Measurements from ENCODE around the gene RALGPS1.

The RALGPS1 gene

DNA sequence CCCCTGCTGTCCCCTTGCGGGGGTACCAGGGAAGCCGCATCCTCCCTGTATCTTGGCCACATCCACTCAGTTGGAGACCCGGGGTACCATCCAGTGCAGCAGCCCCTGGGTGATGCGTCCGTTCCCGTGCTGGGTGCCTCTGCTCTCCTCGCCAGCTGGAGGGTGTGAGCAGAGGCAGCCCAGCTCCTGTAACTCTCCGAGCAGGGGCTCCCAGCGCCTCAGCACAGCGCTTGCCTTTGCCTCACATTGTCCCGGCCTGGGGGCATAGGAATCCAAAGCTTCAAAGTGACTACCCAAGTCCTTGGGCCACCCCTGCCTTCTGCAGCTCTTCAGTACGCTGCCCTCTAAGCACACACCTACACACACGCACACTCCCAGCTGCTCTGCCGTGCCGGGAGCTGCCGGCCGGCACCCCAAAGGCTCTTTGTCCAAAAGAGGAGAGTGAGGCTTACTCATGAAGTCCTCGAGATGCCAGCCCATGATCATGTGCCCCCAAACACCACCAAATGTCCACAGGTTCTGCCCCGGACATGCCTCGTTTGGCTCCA, 207.1 kb downstream of the RALGPS1 start:
- no peak for DNase-seq (ENCODE audit: low read depth)

DNA sequence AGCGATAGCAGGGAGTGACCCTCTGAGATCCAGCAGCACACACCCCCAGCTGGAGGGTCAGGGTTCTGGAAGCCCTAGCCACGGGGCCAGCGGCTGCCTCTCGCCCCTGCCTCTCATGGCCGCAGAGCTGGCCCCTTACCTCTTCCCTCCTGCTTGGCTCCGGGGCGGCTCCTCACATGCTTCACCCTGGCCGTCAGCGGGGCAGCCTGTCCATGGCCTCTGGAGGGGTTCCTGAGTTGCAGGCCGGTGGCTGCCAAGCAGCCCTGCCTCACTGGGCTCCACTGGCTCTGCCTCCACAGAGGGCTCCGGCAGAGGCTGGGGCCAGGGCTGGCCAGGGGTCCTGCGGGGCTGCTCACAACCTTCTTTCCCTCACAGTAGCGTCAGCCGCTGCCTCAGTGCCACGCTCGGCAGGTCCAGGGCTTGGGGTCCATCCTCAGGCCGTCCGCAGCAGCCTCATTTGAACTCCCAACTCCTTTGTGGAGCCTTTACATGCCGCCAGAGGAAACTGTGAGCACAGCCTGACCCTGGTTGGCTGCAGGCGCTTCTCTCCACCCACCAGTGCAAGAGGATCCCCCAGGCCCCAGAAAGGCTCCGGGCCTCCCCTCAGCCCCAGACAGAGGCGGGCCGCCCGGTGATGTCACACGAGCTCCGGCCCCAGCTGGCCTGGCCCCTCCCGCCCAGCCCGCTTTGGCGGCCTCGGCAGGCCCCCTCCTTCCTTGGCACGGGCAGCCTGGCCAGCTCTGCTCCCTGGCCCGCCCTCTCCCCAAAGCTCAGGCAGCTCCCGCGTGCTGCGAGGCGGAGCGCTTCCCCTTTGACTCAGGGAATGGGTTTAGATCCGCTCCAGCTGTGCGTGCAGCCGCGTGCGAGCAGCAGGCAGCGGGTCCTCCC, 207.8 kb downstream of the RALGPS1 start, which contains the start of gene ANGPTL2:
ANGPTL2 (minus strand) TSS at position 460 of the 888 bp plus-strand sequence. CDS start 13,904 bp downstream, outside the sequence.
- no peak for DNase-seq (ENCODE audit: low read depth)

DNA sequence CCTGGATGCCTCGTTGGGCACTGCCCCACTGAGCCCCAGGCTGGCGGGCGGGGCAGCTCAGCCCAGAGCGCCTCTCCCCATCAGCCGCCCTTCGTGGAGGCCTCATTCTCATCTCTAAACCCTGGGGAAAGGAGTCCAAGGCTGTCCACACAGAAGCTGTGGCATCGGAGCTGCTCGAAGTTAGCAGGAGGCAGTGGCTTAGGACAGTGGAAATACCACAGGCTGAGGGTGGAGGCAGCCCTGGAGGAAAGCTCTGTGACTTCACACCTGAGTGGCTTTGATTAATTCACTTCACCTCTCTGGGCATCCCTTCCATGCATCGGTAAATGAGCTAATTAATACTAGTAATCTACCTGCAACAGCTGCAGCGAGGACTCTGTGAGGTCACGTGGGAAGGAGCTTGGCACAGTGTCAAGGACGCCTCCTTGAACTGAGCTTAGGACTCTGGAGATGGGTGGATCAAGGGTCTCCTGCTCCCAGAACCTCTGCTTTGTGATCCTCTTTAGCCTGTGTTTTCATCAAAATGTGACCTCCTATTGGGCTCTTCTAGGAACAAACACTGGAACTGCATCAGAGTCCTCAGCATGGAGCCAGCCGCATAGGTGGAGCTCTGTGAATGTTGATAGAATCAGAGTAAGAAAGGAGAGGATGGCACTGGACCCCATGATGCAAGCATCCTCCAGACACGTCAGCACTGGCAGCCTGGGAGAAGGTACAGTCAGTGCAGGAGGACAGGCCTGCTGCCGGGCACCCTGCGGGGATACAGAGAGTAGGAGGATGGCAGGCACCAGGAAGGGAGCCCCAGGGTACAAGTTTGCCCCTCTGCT, 208.7 kb downstream of the RALGPS1 start:
- no peak for DNase-seq (ENCODE audit: low read depth)

DNA sequence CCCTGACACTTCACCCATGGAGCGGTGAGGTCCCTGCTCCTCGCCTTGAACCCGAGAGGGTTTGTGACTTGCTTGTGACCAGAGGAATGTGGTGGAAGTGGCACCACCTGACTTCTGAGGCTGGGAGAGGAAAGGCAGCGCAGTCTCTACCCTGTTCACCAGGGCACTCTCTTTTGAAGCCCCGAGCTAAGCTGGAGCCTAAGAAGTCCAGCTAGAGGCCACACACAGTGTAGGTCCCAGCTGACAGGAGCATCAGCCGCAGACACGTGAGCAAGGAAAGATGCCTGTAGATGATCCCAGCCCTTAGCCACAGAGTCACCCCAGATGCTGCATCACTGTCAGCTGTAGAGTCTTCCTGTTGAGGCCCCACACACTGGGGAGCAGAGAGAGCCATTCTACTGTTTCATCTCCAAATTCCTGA, 209.5 kb downstream of the RALGPS1 start:
- DNase-seq (ENCODE audit: low read depth): no peak

DNA sequence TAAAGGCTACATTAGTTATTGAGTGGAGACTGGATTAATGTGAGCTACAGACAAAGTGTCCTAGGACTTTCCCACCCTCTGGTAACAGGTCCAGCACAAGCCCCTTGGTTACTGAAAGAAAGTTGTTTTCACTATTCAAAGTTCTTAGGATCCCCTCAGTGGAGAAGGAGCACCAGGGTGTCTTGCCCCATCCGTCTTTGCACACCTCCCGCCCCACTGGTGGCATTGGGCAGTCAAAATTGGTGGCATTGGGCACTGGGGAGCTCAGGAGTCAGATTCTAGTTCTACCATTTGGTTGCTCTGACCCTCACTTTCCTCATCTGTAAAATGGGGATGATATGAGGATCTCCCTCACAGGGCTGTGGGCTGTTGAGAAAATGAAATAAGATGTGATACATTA, 210.2 kb downstream of the RALGPS1 start:
- DNase-seq (ENCODE audit: low read depth): no peak

DNA sequence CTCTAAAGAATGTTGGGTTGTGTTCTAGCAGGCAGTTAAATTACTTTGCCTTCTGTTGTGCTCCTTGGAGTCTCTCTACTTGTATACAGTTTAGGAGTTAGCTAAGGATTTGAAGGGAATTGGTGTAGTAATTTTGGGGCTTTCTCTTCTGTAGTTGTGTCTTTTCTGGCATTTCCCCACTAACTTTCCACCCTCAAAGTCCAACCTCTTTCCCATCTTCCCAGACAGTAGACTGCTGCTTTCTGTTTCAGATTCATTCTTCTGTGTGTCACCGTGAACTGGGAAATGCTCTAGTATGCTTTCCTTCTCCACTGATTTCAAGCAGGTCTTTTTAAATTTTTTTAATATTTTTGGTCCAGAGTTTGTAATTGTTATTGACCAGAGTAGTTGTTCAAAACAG, 212.4 kb downstream of the RALGPS1 start:
- DNase-seq (ENCODE audit: low read depth): no peak

DNA sequence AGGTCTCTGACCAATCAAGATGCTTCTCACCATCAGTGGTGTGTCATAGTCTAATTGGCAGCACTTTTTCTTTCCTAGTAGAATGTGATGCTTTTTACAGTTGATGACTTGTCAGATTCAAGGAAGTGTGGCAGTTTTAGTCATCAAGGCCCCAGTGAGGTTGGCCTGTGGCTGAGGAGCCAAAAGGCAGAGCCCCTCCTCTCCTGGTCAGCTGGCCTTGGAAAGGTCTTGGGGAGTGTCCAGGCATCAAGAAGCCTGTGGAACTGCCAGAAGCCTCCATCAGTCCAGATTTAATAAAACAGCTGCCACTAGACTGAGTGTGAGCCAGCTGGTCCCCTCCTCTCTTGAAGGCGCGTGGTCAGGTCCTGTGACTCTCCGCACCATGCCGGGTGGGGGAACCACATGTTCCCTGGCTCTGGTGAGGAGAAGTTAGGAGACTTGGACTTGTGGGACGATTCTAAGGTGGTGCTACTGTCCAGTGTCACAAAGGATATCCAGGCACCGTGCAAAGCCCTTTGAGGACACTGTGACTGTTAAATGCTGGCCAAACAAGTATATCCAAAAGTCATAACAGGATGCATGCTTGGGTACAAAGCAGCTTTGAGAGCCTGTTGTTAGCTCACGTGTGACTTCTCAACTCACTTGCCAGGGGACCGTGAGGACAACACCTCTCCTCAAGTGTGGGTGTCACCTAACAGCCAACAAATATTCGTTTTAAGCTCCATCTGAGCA, 213.9 kb downstream of the RALGPS1 start:
- no peak for DNase-seq (ENCODE audit: low read depth)

DNA sequence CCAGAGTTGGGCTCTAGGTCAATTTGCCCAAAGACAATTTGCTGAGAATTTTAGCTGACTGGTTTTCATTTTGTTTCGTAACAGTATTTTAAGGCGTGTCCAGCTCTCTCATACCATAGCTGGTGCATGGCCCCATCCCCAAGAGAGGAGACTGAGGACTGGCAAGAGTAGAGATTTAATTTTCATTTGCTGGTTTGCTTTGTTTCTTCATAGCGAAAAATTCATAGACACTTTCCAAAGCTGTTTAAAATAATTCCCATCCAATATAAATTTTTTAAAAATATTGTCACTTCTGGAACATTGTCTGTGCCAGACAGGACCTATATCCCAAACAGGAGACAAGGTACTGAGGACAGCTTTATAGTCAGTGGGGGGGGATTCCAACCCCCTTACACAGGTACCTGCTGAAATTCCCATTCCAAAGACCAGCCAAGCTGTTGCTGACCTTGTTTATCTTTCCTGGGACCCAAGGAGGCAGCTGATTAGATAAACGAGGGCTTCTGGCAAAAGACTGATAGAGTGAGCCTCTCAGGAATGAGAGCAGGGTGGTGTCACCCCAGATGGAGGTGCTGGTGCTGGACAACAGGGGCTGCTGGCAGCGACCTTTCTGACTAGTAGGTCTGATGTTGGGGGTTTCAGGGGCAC, 214.6 kb downstream of the RALGPS1 start:
- DNase-seq (ENCODE audit: low read depth): no peak

DNA sequence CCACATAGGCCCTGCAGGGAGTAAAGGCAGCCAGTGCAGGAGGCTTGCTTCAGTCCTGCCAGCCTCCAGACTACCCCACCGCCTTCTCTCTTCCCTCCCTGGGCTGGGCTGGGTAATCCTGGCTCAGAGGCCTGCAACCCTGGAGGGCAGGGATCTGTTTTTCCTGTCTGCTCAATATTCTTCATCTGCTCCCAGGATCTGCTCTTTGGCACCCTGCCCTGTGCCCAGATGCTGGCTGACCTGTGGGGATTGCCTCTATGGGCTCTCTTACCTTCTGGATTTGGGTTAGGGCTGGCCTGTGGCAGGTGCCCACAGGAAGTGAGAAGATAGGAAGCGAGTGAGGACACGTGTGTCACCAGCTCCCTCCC, 215.1 kb downstream of the RALGPS1 start:
- DNase-seq (ENCODE audit: low read depth): no peak

DNA sequence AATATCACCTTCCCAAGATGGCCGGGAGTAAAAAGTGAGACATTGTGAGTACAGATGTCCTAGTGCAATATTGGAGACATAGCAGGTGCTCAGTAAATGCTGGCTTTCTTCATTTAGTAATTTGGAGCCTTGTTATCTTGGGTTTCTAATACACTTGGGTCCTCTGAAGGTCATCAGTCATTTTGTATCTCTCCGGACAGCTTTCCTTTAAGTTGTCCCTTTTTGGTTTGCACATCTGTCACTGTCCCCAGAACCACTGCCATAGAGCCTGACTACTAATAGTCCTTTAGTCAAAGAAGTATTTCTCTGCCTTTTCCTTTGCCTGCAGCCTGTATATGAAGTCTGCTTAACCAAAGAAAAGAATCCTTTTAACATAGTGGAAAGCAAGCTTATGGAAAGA, 215.7 kb downstream of the RALGPS1 start:
- DNase-seq (ENCODE audit: low read depth): no peak

DNA sequence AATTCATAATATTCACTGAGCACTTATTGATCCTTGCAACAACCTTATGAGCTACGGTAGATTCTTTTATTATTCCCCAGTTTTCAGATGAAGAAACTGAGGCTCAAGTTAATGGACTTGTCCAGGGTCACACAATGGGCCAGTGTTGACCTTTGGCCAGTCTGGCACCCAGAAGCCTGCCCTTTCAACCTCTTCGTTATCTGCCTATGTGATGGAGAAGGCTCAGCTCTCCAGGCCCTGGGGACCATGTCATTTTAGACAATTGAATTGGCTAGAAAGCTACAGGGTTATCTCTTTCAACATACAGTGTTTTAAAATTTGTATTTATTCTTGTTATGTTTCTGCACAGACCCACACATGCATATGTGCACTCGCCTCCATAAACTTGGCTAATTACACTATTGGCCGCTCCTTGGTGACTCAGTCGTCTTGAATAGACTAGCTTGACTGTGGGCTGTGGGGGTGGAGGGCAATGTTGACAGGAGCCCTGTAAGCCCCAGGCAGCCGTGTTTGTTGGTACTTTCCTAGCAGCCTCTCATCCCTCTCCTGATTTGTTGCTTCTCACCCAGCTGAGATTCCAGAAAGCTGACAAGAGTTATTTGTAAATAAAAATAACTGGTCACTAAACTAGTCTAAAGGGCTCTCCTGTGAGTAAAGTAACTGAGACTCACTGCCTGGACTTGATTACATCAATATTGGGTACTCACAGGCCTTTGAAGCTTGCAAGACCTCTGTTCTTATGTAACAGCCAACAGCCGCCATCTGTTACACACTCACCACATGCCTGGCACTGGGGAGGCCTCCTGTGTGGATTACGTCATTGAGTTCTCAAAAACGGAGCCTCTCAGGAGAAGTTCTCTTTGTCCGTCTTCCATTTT, 216.3 kb downstream of the RALGPS1 start:
- DNase-seq (ENCODE audit: low read depth): no peak

DNA sequence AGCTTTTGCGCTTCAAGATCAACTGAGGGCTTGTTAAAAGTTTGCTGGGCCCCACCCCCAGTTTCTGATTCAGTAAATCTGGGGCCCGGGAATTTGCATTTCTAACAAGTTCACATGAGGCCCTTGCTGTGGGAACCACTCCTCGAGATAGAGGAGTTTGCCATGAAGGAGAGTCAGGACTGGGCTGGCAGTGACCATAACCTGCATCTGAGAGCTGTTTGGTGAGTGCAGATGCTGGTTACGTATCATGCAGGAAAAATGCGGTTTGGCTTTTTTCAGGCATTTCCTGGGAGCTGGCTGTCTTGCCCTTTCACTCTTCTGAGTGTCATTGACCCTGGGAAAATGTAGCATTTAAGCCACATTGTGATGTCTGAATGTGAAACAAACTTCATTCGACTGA, 217.3 kb downstream of the RALGPS1 start:
- no peak for DNase-seq (ENCODE audit: low read depth)

DNA sequence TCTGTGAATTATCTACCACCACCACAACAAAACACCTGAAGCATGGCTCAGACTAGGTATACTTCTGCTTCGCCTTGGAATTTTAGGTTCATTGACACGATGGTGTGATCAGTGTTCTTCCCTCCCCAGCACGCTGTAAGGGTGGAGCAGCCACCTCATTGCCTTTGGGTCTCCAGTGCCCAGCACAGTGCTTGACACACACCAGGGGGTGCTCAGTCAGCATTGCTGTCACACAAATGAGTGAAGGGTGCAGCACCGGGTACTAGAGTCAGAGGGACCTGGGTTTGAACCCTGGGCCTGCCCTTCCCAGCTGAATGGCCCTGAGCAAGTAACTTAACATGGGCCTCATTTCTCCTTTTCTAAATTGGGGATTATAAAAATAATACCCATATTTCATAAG, 217.8 kb downstream of the RALGPS1 start:
- DNase-seq (ENCODE audit: low read depth): no peak

DNA sequence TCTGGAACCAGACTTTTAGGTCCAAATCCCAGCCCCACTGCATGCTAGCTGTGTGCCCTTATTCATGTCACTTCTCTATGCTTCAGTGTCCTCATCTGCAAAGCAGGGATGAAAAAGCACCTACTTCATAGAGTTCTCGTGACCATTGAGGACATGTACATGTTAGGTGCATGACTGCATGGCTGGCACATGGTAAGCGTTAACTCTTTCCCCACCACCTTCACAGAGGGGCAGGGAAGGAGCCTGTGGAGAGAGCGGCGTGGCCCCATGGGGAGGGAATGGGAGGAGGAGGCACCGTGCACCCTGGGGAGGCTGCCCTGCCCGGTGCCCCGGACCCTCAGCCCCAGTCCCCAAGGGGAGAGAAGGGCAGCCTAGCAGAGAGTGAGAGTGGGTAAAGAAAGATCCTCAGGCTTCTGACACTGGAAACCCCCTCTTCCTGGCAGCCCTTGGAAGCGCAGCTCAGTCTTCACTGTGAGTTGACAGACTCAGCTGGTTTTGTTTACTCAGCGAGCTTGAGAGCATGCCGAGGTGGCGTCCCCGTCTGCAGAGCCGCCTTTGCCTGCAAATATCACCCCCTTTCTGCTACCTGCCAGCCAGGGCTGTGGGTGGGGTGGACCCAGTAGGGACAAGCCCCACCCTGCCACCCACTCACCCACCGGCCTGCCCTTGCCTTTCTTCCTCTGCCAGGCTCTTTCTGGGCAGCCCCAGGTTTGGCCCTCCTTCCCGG, 218.5 kb downstream of the RALGPS1 start:
- no peak for DNase-seq (ENCODE audit: low read depth)

DNA sequence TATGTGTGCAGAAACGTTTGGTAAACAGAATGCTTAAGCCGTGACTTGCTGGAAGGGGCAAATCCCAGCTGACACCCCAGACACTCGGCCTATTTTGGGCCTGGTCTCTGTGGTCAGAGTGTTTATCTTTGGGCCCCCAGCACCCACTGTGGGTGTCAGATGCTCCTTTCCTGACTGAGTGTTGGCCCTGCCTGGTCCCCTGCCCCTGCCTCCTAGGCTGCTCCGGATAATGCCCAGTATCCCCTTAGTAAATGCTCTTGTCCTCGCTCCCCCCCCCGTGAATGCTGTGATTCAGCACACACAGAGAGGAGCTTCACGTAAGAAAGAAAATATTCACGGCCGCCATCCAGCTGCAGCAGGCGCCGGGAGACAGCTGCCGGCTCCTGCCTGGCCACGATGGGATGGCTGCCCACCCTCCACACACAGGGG, 219.2 kb downstream of the RALGPS1 start:
- no peak for DNase-seq (ENCODE audit: low read depth)

DNA sequence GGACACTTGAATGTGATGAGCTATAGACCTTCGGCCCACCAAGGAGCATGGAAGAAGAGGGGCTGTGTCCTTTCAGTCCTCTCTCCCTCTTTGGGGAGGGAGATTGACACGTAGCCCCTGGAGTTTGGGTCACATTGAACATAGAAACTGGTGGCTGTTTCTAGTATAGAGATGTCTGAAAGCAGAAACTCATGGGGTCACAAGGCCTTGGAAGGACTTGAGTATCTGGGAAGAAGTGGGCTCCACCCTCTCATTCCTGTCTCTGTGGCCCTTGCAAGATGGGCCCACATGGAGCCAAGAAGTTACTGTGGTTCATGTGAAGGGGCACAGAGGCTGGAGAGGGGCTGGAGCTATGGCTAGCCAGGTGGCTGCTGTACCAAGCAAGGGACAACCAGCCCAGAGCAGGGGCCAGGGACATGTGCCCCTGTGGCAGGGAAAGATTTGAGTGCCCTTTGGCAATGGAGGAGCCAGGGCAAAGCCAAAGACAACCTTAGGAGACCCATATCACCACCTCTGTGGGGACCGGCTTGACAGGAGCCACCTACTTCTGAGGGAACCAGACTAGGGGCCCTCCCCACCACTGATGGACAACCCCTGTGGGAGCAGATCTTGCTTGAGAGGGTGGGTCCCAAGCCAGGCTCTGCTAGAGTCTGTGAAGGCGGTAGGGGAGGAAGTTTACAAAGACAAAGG, 220.6 kb downstream of the RALGPS1 start:
- DNase-seq (ENCODE audit: low read depth): no peak

DNA sequence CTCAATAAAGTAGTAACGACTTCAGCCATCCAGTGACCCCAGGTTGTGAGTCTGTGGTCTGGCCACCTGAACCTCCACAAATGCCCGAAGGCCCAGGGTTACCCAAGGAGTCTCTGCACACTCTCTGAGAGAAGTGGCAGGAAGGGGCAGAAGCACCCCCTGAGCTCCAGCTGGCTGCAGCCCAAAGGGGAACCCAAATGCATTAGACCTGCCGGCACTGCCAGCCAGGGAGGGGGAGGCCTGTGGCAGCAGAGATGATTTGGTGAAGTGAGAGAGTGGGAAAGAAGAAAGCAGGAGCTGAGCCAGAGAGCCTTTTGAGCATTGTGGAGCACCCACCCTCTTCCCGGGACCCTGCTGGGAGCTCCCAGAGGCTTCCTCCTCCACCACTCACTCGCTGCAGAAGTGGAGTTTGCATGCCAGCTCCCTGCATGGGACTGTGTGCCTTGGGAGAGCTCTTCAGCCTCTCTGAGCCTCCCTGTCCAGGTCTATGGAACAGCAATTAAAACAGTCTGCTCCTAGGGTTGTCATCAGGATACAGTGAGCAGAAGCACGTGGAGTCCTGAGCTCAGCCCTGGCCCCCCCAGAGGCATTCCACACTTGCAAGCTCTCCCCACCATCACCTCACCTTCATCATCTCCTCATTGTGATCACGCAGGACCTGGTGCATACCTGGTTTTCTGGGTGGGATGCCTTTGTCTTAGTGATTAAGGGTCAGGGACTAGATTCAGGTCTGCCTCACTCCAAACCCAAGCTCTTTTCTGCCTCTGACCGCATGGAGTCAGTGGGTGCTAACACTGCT, 221.7 kb downstream of the RALGPS1 start:
- DNase-seq (ENCODE audit: low read depth): no peak

DNA sequence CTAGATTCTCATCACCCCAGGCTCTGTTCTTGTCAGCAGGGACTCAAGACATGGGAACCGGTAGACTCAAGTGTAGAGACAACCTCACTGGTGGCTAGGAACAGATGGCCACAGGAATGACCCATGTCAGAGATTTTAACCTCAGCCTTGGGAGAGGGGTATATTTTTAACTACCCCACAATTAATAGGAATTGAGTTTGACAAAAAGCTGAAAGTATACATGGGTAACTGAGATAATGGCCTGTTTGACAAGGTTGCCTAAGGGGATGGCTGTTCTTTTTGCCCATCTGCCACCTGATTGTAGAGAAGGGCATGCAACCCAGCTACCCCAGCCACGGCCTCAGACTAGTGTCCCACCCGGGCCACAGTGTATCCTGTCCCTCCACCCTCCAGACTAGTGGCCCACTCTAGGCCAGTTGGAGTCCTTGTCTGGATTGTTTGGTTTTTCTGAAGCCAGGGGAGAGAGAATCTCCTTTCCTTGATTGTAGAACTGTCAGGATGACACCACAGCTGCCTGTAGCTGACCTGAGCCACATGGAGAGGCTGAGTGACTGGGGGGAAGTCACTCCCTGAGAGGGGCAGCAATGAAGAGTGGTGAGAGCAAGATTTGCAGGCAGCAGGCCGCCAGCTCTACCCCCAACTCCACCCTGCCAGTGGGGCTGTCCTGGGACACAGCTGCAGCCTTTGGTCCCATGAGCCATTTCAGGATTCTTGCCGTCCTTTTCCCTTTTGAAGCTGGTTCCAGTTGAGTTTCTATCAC, 222.5 kb downstream of the RALGPS1 start:
- DNase-seq (ENCODE audit: low read depth): no peak
